Measurements from ENCODE around the gene FOXA2. TPM values are rescaled to one million over a fixed set of nuclear protein-coding genes. Genes with fewer than 3 reads are reported as not detected.
A peak's percentile ranks its signal among the peaks of the same experiment; 100 is the strongest.

The FOXA2 gene
- total RNA-seq, 1 donor from 2014 or later = 6.8 TPM

DNA sequence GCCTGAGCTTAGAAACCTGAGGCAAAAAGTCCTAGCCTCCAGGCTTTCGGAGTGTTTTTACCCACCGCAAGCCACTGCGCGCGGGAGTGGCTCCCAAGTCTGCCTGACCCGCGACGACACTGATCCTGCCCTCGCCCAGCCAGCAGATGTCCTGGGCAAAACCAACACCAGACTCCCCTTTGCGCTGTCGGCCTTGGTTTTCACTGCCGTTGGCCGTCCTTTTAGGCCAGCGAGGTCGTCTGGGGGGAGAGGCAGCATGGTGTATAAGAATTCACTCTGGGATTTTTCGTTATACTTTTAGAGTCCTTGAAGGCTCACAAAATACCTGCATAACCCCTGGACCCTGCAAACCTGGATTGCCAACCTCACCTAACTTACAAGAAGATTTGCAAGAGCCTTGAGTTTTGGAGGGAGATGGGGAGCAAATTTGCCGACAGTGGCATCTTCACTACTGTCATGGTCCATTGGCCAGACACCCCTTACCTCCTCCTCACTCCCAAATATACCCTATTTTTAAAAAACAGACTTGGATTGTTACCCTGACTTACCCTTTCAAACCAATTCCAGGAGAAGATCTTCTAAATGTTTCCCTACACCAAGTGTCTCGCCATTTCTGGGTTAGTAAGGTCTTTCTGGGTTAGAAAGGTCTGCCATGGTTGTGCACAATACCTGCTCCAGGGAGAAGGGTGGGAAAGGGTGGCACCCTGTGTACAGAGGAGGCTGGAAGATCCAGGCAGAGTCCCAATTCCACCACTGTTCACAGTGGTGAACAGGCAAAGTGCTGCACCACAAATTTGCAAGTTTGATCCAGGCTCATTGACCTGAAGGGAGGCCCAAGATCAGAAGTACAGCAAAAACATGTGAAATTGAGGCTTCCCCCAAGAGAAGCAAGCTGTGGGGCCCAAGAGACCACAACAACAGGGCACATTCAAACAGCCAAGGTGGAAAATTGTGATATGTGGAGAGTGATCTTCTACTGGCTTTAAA lies 4.4 kb downstream of the FOXA2 start:
- FAIRE-seq = peak; percentile 82
- no peak for DNase-seq (ENCODE audit: low read depth)
- no peaks in the 10 kb centered on the region for H3K27me3 ChIP-seq (ENCODE audit: control insufficient read depth, insufficient read depth, low read length)
- peaks cover 4% of the 10 kb centered on the region for H3K36me3 ChIP-seq (ENCODE audit: control insufficient read depth, insufficient read depth, low read length)
- no peak overlapping the region for H3K4me3 ChIP-seq (ENCODE audit: low read depth, low read length)
- TF ChIP-seq, protein P1, sequence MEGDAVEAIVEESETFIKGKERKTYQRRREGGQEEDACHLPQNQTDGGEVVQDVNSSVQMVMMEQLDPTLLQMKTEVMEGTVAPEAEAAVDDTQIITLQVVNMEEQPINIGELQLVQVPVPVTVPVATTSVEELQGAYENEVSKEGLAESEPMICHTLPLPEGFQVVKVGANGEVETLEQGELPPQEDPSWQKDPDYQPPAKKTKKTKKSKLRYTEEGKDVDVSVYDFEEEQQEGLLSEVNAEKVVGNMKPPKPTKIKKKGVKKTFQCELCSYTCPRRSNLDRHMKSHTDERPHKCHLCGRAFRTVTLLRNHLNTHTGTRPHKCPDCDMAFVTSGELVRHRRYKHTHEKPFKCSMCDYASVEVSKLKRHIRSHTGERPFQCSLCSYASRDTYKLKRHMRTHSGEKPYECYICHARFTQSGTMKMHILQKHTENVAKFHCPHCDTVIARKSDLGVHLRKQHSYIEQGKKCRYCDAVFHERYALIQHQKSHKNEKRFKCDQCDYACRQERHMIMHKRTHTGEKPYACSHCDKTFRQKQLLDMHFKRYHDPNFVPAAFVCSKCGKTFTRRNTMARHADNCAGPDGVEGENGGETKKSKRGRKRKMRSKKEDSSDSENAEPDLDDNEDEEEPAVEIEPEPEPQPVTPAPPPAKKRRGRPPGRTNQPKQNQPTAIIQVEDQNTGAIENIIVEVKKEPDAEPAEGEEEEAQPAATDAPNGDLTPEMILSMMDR (IDR thresholded peaks at IDR 0.05; ENCODE audit: insufficient read depth, low read length, severe bottlenecking) = no peak

DNA sequence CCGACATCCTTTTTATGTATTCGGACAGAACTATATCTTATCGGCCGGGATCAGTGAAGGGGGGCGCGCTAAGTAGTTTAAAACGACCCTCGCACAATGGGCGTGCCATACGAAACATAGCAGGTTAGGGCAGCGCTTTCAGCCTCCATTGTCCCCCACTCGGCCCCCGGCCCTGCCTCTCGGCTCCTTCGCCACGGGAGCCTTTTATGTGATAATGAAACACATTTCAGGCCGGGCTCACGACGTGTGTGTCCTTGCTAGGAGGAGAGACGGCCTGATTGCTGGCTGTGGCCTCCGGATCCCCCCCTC lies 5.3 kb downstream of the FOXA2 start:
- TF ChIP-seq, protein P1 (IDR thresholded peaks at IDR 0.05; ENCODE audit: insufficient read depth, low read length, severe bottlenecking) = no peak
- no peaks in the 10 kb centered on the region for H3K27me3 ChIP-seq (ENCODE audit: control insufficient read depth, insufficient read depth, low read length)
- DNase-seq (ENCODE audit: low read depth) = no peak
- peak overlapping the region; percentile 47 for H3K4me3 ChIP-seq (ENCODE audit: low read depth, low read length)
- FAIRE-seq = no peak
- H3K36me3 ChIP-seq (ENCODE audit: control insufficient read depth, insufficient read depth, low read length) = peaks cover 4% of the 10 kb centered on the region

DNA sequence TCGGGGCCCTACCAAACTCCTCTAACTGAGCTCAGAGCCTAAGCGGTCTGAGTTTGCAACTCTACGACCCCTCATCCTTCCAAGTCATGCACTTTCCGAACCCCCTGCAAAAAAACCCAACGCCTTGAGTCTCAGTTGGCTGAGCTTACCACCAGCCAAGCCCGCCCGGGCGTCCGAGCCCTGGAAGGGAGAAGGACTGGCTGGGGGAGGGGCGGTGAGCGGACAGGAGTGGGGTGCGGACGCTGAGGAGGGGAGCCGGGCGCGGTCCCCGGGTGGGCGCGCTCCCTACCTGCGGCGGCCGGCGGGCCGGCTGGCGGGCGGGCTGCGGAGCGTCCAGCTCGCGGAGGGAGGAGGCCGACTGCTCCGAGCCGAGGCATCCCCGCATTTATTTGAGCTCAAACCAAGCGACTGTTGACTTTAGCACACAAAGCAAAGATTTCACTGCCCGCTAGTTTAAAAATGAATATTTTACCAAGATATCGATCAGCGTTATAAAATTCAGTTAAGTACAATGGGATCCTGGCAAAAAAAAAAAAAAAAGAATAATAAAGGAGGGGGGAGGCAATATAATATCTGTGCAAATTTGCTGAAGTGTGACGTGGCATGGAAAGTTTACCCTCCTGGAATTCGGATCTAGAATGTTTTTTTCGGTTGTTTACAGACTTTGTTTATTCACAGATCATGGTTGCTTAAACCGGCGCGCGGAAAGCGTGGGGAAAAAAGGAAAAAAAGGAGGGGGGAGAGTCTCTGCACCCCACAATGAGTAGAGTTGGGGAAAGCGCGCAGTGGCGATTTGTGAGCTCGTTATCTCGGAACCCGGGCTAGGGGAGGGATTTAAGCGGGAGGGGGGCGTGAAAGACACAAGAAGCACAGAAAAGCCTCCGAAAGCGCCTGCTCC lies 5.9 kb downstream of the FOXA2 start:
- H3K27me3 ChIP-seq (ENCODE audit: control insufficient read depth, insufficient read depth, low read length) = no peaks in the 10 kb centered on the region
- H3K36me3 ChIP-seq (ENCODE audit: control insufficient read depth, insufficient read depth, low read length) = peaks cover 4% of the 10 kb centered on the region

DNA sequence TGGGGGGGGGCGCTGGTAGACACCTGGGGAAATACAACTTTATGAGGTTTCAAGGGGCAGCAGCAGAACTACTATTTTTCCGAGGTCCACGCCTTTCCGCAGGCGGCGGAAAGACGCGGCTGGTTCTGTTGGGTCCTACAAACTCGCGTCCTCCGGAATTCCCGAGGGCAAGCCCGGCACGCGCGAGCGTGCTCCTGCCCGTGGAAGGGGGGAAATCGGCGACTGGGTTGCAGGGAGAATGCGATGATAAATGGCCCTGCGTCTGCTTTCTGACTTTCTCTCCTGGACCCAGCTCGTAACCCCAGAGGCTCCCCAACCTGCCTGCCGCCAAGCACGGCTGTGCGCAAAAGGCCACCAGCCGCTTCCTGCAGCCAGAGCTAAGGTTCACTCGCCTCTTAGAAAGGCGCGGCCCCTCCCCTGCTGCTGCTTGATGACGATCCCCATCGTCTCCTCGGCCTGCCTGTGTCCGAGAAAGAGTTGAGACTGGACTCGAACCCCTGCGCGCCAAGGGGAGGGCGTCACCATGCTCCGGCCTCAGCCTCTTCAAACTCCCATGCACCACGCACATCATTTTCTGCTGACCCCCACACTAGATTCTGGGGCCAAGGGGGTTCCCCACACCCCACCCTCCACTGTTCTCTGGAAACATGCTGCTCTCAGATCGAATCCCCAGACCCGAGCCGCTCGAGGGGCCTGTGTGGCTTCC lies 6.7 kb downstream of the FOXA2 start:
- FAIRE-seq = no peak
- DNase-seq (ENCODE audit: low read depth) = no peak
- TF ChIP-seq, protein P1 (IDR thresholded peaks at IDR 0.05; ENCODE audit: insufficient read depth, low read length, severe bottlenecking) = no peak
- Histone ChIP-seq H3K4me3 (ENCODE audit: low read depth, low read length) (peak overlapping the region; percentile 47), H3K27me3 (ENCODE audit: control insufficient read depth, insufficient read depth, low read length) (no peaks in the 10 kb centered on the region), H3K36me3 (ENCODE audit: control insufficient read depth, insufficient read depth, low read length) (peaks cover 4% of the 10 kb centered on the region)

More for the DNA sequence above, 5.9 kb downstream of the FOXA2 start:
- DNase-seq (ENCODE audit: low read depth) (no peak), FAIRE-seq (no peak)
- H3K4me3 ChIP-seq (ENCODE audit: low read depth, low read length) = peak overlapping the region; percentile 47
- TF ChIP-seq, protein P1 (IDR thresholded peaks at IDR 0.05; ENCODE audit: insufficient read depth, low read length, severe bottlenecking) = no peak

DNA sequence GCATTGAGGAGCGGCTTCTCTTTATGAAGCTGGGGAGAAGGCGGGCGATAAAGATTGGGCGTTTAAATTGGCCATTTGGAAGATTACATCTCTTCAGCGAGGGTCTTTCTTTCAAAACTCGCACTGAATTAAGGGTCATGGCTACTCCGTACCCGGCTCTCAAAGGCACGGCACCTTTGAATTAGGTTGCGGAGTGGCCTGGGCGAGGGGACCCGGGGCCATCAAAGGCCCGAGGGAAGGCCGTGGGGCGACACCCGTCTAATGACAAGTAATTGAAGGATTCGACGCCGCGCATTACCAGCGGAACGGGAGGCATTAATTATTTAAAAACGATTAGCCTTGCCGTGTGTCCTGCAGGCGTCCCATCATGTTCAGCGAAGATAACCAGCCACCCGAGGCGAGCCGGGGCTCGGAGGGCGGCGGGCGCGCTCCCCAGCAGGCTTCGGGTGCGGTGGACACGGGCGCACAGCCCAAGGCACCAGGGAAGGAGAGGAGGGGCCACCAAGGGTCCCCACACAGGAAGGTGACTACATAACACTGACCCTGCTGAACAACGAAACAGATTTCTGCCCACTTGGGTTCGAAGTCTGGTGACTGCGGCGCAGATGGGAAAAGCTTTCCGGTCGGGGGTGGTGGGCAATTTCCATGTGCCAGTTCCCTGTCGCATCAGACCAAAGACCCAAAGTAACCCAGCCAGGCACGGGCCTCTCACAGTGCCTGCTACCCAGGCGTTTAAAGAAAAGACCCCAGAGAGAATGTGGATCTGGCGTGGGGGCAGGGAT lies 7.4 kb downstream of the FOXA2 start:
- no peaks in the 10 kb centered on the region for H3K27me3 ChIP-seq (ENCODE audit: control insufficient read depth, insufficient read depth, low read length)
- FAIRE-seq (no peak), DNase-seq (ENCODE audit: low read depth) (no peak)
- TF ChIP-seq, protein P1 (IDR thresholded peaks at IDR 0.05; ENCODE audit: insufficient read depth, low read length, severe bottlenecking) = no peak
- peaks cover 3% of the 10 kb centered on the region for H3K36me3 ChIP-seq (ENCODE audit: control insufficient read depth, insufficient read depth, low read length)
- H3K4me3 ChIP-seq (ENCODE audit: low read depth, low read length) = no peak overlapping the region

All from bronchial epithelial cell (primary cell).